DMS 273 (cell line): ENCODE measurements around the gene LFNG.
"Not testable (repeated sequence)": the region's sequence is repeated elsewhere in the genome, so short reads cannot be mapped to it uniquely, and the experiment has no call there.

Experiments
- DNase-seq: peaks from one replicate; lab custom pipeline; 2025; ENCODE audit not compliant: unreplicated experiment; lab: John Stamatoyannopoulos, UW

LFNG gene

GRCh38 chr7:2529161-2530070 is 9.8 kb downstream of the LFNG start:
- no peak for DNase-seq

- DNase-seq: no peak
Measured at GRCh38 chr7:2530071-2530987, 10.8 kb downstream of the LFNG start.

GRCh38 chr7:2530994-2531795 is 11.6 kb downstream of the LFNG start:
- not testable (repeated sequence) for DNase-seq

- not testable (repeated sequence) for DNase-seq
Measured at GRCh38 chr7:2531796-2532110, 12.2 kb downstream of the LFNG start.

- DNase-seq: not testable (repeated sequence)
Measured at GRCh38 chr7:2532199-2532772, 12.7 kb downstream of the LFNG start.

- not testable (repeated sequence) for DNase-seq
Measured at GRCh38 chr7:2532816-2533215, 13.2 kb downstream of the LFNG start.

- DNase-seq: not testable (repeated sequence)
Measured at GRCh38 chr7:2533566-2533965, 14.0 kb downstream of the LFNG start.

- DNase-seq: not testable (repeated sequence)
Measured at GRCh38 chr7:2534214-2534613, 14.6 kb downstream of the LFNG start.

- DNase-seq: not testable (repeated sequence)
Measured at GRCh38 chr7:2535872-2536627, 16.5 kb downstream of the LFNG start.

- no peak for DNase-seq
Measured at GRCh38 chr7:2537981-2538851, 18.6 kb downstream of the LFNG start.

- DNase-seq: no peak
Measured at GRCh38 chr7:2539031-2539911, 19.7 kb downstream of the LFNG start.

- DNase-seq: no peak
Measured at GRCh38 chr7:2540133-2540532, 20.6 kb downstream of the LFNG start.

GRCh38 chr7:2540641-2541051 is 21.1 kb downstream of the LFNG start:
- DNase-seq: no peak

- DNase-seq: no peak
Measured at GRCh38 chr7:2541291-2542010, 21.9 kb downstream of the LFNG start.

- DNase-seq: no peak
Measured at GRCh38 chr7:2542011-2542915, 22.7 kb downstream of the LFNG start.
